Measurements from ENCODE around the gene AGAP1. TPM values are rescaled to one million over a fixed set of nuclear protein-coding genes. Genes with fewer than 3 reads are reported as not detected.

The AGAP1 gene
- total RNA-seq, 1 donor, result 18.5 TPM

DNA sequence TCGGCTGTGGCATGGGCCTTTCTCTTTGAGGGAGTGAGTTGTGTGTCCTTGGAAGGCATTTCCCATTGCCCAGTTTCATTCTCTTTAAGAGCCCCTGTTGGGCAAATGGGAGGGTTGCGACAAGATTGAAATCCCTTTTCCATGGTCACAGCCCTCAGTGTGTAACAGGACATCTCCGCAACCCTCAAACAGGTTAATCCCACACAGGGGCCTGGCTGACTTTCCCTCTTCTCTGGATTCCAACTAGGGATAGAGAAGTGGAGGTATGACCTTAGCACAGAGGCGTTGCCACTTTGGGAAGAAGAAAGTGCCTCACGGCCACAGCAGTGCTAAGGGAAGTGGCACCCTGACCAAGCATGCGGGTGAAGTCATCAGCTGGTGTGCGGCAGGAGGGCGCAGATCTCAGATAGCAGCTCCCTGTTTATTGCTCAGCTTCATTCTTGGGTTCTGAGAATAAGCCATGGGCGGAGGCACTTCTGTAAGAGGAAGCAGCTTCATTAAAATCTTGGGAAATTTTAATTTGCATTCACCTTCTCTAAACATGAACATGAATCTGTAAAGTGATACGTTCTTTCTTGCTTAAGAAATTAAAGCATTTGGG is 417.9 kb downstream of the AGAP1 start:
- H3K27ac ChIP-seq (ENCODE audit: low read depth, low read length), result no peak overlapping the region
- no peaks in the 10 kb centered on the region for H3K79me2 ChIP-seq (ENCODE audit: insufficient read depth, low read length)
- no peaks in the 10 kb centered on the region for H3K27me3 ChIP-seq (ENCODE audit: insufficient read depth, low read length)
- H2AFZ ChIP-seq (ENCODE audit: low read length), result no peak overlapping the region
- TF ChIP-seq, protein P1, sequence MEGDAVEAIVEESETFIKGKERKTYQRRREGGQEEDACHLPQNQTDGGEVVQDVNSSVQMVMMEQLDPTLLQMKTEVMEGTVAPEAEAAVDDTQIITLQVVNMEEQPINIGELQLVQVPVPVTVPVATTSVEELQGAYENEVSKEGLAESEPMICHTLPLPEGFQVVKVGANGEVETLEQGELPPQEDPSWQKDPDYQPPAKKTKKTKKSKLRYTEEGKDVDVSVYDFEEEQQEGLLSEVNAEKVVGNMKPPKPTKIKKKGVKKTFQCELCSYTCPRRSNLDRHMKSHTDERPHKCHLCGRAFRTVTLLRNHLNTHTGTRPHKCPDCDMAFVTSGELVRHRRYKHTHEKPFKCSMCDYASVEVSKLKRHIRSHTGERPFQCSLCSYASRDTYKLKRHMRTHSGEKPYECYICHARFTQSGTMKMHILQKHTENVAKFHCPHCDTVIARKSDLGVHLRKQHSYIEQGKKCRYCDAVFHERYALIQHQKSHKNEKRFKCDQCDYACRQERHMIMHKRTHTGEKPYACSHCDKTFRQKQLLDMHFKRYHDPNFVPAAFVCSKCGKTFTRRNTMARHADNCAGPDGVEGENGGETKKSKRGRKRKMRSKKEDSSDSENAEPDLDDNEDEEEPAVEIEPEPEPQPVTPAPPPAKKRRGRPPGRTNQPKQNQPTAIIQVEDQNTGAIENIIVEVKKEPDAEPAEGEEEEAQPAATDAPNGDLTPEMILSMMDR (IDR thresholded peaks at IDR 0.05; ENCODE audit: extremely low read depth, low read depth, low read length), result no peak
- no peaks in the 10 kb centered on the region for H4K20me1 ChIP-seq (ENCODE audit: insufficient read depth, low read length)
- no peak overlapping the region for H3K4me2 ChIP-seq (ENCODE audit: insufficient read depth, low read length)
- no peak overlapping the region for H3K4me3 ChIP-seq (ENCODE audit: insufficient read depth, low read length)
- H3K36me3 ChIP-seq (ENCODE audit: insufficient read depth, low read length), result peaks cover 3% of the 10 kb centered on the region
- H3K9me3 ChIP-seq (ENCODE audit: low read depth, low read length), result no peaks in the 10 kb centered on the region
- DNase-seq (ENCODE audit: insufficient read length, low spot score, missing footprints), result peak; percentile 49
- no peaks in the 10 kb centered on the region for H3K4me1 ChIP-seq (ENCODE audit: insufficient read depth, low read length)

DNA sequence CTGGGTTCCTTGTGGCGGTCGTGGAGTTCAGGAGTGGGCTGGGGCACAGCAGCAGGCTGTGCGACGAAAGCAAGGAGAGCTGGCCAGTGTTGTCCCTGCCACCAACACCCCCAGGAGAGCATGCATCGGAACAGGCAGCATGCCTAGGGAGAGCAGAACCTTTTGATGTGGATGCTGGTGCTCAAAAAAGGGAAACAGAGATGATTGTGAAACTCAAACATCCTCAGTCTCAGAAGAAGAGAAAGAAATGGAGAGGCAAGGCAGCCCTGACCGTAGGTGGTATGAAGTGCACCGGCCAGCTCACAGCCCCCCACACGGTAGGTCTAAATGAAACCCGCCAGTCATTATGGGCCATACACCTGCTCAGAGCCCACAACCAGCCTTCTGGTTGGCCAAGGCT is 420.9 kb downstream of the AGAP1 start:
- Histone ChIP-seq H3K36me3 (ENCODE audit: insufficient read depth, low read length) (no peaks in the 10 kb centered on the region), H4K20me1 (ENCODE audit: insufficient read depth, low read length) (no peaks in the 10 kb centered on the region), H3K27me3 (ENCODE audit: insufficient read depth, low read length) (no peaks in the 10 kb centered on the region), H3K4me2 (ENCODE audit: insufficient read depth, low read length) (no peak overlapping the region), H3K79me2 (ENCODE audit: insufficient read depth, low read length) (no peaks in the 10 kb centered on the region), H3K27ac (ENCODE audit: low read depth, low read length) (no peak overlapping the region), H2AFZ (ENCODE audit: low read length) (no peak overlapping the region), H3K4me1 (ENCODE audit: insufficient read depth, low read length) (no peaks in the 10 kb centered on the region), H3K4me3 (ENCODE audit: insufficient read depth, low read length) (no peak overlapping the region), H3K9me3 (ENCODE audit: low read depth, low read length) (no peaks in the 10 kb centered on the region)
- peak; percentile 51 for DNase-seq (ENCODE audit: insufficient read length, low spot score, missing footprints)
- TF ChIP-seq, protein P1 (IDR thresholded peaks at IDR 0.05; ENCODE audit: extremely low read depth, low read depth, low read length), result no peak

DNA sequence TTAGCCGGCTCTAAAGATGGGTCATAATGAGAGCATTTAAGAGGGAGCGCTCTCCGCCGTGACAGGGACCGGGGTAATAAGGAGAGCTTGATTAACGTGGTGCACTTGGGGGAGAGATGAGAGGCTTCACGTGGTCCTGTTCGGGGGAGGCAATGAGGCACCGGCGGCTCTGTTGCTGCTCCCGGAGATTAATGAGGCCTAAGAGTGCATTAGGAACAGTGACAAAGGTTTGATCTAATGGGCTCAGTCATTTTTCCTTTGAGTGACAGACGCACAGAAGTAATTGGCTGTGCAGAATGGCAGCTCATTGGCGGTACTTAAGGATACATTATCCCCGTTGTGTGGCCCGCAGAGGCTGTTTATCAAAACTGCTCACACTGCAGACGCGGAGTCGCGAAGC is 423.7 kb downstream of the AGAP1 start:
- TF ChIP-seq, protein P1 (IDR thresholded peaks at IDR 0.05; ENCODE audit: extremely low read depth, low read depth, low read length), result no peak

DNA sequence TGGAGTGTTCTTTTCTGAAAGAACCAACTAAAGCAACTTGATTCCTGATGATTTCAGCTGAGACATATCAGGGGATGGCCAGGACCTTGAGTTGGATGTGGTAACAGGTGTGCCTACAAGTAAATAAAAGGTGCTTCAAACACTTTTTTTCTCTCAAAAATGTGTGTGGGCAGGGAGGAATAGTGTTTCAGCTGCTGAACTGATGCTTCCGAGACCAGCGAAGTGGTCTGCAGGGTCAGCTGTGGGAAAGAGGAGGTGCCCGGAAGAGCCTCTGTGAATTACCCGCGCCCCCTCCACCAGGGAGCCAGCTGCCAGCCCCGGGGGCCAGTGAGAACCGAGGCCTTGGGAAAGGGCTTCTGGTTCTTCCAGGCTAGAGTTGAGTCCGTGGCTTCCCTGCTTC is 425.0 kb downstream of the AGAP1 start:
- no peak overlapping the region for H3K27ac ChIP-seq (ENCODE audit: low read depth, low read length)
- DNase-seq (ENCODE audit: insufficient read length, low spot score, missing footprints), result no peak
- no peaks in the 10 kb centered on the region for H3K27me3 ChIP-seq (ENCODE audit: insufficient read depth, low read length)
- H4K20me1 ChIP-seq (ENCODE audit: insufficient read depth, low read length), result no peaks in the 10 kb centered on the region
- H3K4me2 ChIP-seq (ENCODE audit: insufficient read depth, low read length), result no peak overlapping the region
- no peaks in the 10 kb centered on the region for H3K36me3 ChIP-seq (ENCODE audit: insufficient read depth, low read length)
- no peaks in the 10 kb centered on the region for H3K4me1 ChIP-seq (ENCODE audit: insufficient read depth, low read length)
- H2AFZ ChIP-seq (ENCODE audit: low read length), result no peak overlapping the region
- no peak overlapping the region for H3K4me3 ChIP-seq (ENCODE audit: insufficient read depth, low read length)
- TF ChIP-seq, protein P1 (IDR thresholded peaks at IDR 0.05; ENCODE audit: extremely low read depth, low read depth, low read length), result no peak
- H3K9me3 ChIP-seq (ENCODE audit: low read depth, low read length), result no peaks in the 10 kb centered on the region
- no peaks in the 10 kb centered on the region for H3K79me2 ChIP-seq (ENCODE audit: insufficient read depth, low read length)

More for the DNA sequence above, 423.7 kb downstream of the AGAP1 start:
- Histone ChIP-seq H3K79me2 (ENCODE audit: insufficient read depth, low read length) (no peaks in the 10 kb centered on the region), H4K20me1 (ENCODE audit: insufficient read depth, low read length) (no peaks in the 10 kb centered on the region), H3K36me3 (ENCODE audit: insufficient read depth, low read length) (no peaks in the 10 kb centered on the region), H2AFZ (ENCODE audit: low read length) (no peak overlapping the region), H3K4me1 (ENCODE audit: insufficient read depth, low read length) (no peaks in the 10 kb centered on the region), H3K4me3 (ENCODE audit: insufficient read depth, low read length) (no peak overlapping the region), H3K4me2 (ENCODE audit: insufficient read depth, low read length) (no peak overlapping the region), H3K27me3 (ENCODE audit: insufficient read depth, low read length) (no peaks in the 10 kb centered on the region), H3K27ac (ENCODE audit: low read depth, low read length) (no peak overlapping the region), H3K9me3 (ENCODE audit: low read depth, low read length) (no peaks in the 10 kb centered on the region)
- DNase-seq (ENCODE audit: insufficient read length, low spot score, missing footprints), result no peak
